GM23338 (cell line): ENCODE measurements around the gene AMBRA1. TPM values are rescaled to one million over a fixed set of nuclear protein-coding genes. Genes with fewer than 3 reads are reported as not detected.

Experiments used
- ATAC-seq: fragments of 200-7000 bp; cut with Tn5 transposase; 3 replicates; pipeline ENCODE4 v1.9.1; 2020
- DNase-seq: peaks from one replicate; pipeline ENCODE4 v3.0.0-alpha.2; 2015; ENCODE audit warnings: low spot score
- H2AFZ ChIP-seq: fragments of 200-600 bp; sonication (generic); 2 replicates; pipeline ENCODE4 v1.8.0; 2016; ENCODE audit warnings: antibody characterized with exemption, mild to moderate bottlenecking, moderate library complexity
- H3F3A ChIP-seq: fragments of 200-600 bp; sonication (generic); replicated peaks from 2 replicates; pipeline ENCODE4 v1.8.0; 2017; ENCODE audit warnings: antibody characterized with exemption, mixed run types, low read depth
- H3K27ac ChIP-seq: fragments of 200-600 bp; sonication (generic); 2 replicates; pipeline ENCODE4 v1.6.1; 2016; ENCODE audit warnings: low read depth
- H3K27me3 ChIP-seq: fragments of 200-600 bp; sonication (generic); 2 replicates; pipeline ENCODE4 v1.8.0; 2016; ENCODE audit warnings: mild to moderate bottlenecking, mixed run types, moderate library complexity; ENCODE audit not compliant: insufficient read depth
- H3K36me3 ChIP-seq: fragments of 200-600 bp; sonication (generic); 2 replicates; pipeline ENCODE4 v1.8.0; 2016; ENCODE audit warnings: mild to moderate bottlenecking; ENCODE audit not compliant: insufficient read depth
- H3K4me1 ChIP-seq: fragments of 200-600 bp; sonication (generic); 2 replicates; pipeline ENCODE4 v1.8.0; 2016; ENCODE audit warnings: mild to moderate bottlenecking, moderate library complexity; ENCODE audit not compliant: insufficient read depth
- H3K4me2 ChIP-seq: fragments of 200-600 bp; sonication (generic); 2 replicates; pipeline ENCODE4 v1.7.1; 2017; ENCODE audit warnings: mixed run types
- H3K4me3 ChIP-seq: fragments of 200-600 bp; sonication (generic); 2 replicates; pipeline ENCODE4 v1.6.1; 2016; ENCODE audit warnings: mixed run types
- H3K79me2 ChIP-seq: fragments of 200-600 bp; sonication (generic); replicated peaks from 2 replicates; pipeline ENCODE4 v1.8.0; 2017; ENCODE audit warnings: mild to moderate bottlenecking; ENCODE audit not compliant: insufficient read depth
- H3K9me2 ChIP-seq: fragments of 200-600 bp; sonication (generic); 2 replicates; pipeline ENCODE4 v1.8.0; 2017; ENCODE audit not compliant: insufficient read depth
- H4K20me1 ChIP-seq: fragments of 200-600 bp; sonication (generic); replicated peaks from 2 replicates; pipeline ENCODE4 v1.8.0; 2017; ENCODE audit warnings: mild to moderate bottlenecking; ENCODE audit not compliant: insufficient read depth
- H3K27ac Mint-ChIP-seq: 2 replicates; pipeline ENCODE4 v1.8.0; 2020; ENCODE audit warnings: inconsistent platforms, mild to moderate bottlenecking, moderate library complexity, mixed read lengths
- H3K27me3 Mint-ChIP-seq: 3 replicates; pipeline ENCODE4 v1.8.0; 2022; ENCODE audit warnings: low read depth, mild to moderate bottlenecking, moderate library complexity, mixed read lengths, inconsistent platforms; ENCODE audit not compliant: insufficient read depth, poor library complexity
- H3K36me3 Mint-ChIP-seq: 3 replicates; pipeline ENCODE4 v1.8.0; 2021; ENCODE audit warnings: low read depth, mild to moderate bottlenecking, inconsistent platforms, moderate library complexity, mixed read lengths
- H3K4me1 Mint-ChIP-seq: 3 replicates; pipeline ENCODE4 v1.8.0; 2020; ENCODE audit warnings: mild to moderate bottlenecking, inconsistent platforms, mixed read lengths
- H3K4me3 Mint-ChIP-seq: 3 replicates; pipeline ENCODE4 v1.8.0; 2021; ENCODE audit warnings: moderate library complexity, mild to moderate bottlenecking, inconsistent platforms, mixed read lengths
- H3K9me3 Mint-ChIP-seq: 3 replicates; pipeline ENCODE4 v1.8.0; 2020; ENCODE audit warnings: moderate library complexity, mild to moderate bottlenecking, inconsistent platforms, mixed read lengths
- CREB1 ChIP-seq: fragments of 250-450 bp; sonication (Bioruptor Pico); IDR thresholded peaks from 2 replicates; pipeline ENCODE4 v1.5.0; 2020; ENCODE audit warnings: low read depth, mild to moderate bottlenecking, moderate library complexity
- CTCF ChIP-seq, 2 experiments: fragments of 200-600 bp in 1 of 2; sonication (generic) in 1 of 2; conservative IDR thresholded peaks; 2 replicates each; pipeline versions ENCODE4 v1.5.1 to v1.6.1; 2016 to 2017; ENCODE audit warnings: antibody characterized with exemption in 2 of 2, low read depth in 2 of 2, mild to moderate bottlenecking in 2 of 2, moderate library complexity in 1 of 2
- EZH2 ChIP-seq: fragments of 200-600 bp; sonication (generic); IDR thresholded peaks from one replicate; pipeline ENCODE4 v1.8.0; 2017; ENCODE audit warnings: antibody characterized with exemption, mild to moderate bottlenecking, low read depth; ENCODE audit not compliant: unreplicated experiment
- EZH2phosphoT487 ChIP-seq: fragments of 200-600 bp; sonication (generic); IDR thresholded peaks from one replicate; pipeline ENCODE4 v1.8.1; 2018; ENCODE audit warnings: antibody characterized with exemption; ENCODE audit not compliant: unreplicated experiment
- JUNB ChIP-seq: IDR thresholded peaks from one replicate; pipeline ENCODE4 v1.6.1; 2016; ENCODE audit warnings: antibody characterized with exemption; ENCODE audit not compliant: unreplicated experiment
- NANOG ChIP-seq: IDR thresholded peaks from 2 replicates; pipeline ENCODE4 v1.6.1; 2016; ENCODE audit warnings: antibody characterized with exemption, borderline replicate concordance
- POLR2AphosphoS5 ChIP-seq: IDR thresholded peaks from 2 replicates; pipeline ENCODE4 v1.6.1; 2016; ENCODE audit warnings: antibody characterized with exemption, low read depth
- REST ChIP-seq: IDR thresholded peaks from one replicate; pipeline ENCODE4 v1.6.1; 2018; ENCODE audit warnings: antibody characterized with exemption; ENCODE audit not compliant: unreplicated experiment
- STAT1 ChIP-seq: IDR thresholded peaks from one replicate; pipeline ENCODE4 v1.6.1; 2016; ENCODE audit warnings: antibody characterized with exemption; ENCODE audit not compliant: unreplicated experiment
- ZNF114 ChIP-seq: fragments of 250-450 bp; sonication (Bioruptor Pico); IDR thresholded peaks from 2 replicates; pipeline ENCODE4 v1.5.0; 2020; ENCODE audit warnings: mild to moderate bottlenecking, moderate library complexity
- ZNF331 ChIP-seq: fragments of 250-450 bp; sonication (Bioruptor Pico); IDR thresholded peaks from 2 replicates; pipeline ENCODE4 v1.5.0; 2020; ENCODE audit warnings: low read depth, mild to moderate bottlenecking, moderate library complexity
- ZNF462 ChIP-seq: fragments of 250-450 bp; sonication (Bioruptor Pico); IDR thresholded peaks from 2 replicates; pipeline ENCODE4 v1.5.0; 2020; ENCODE audit warnings: mild to moderate bottlenecking, moderate library complexity
- polyA plus RNA-seq: library from polyadenylated mRNA; unstranded; fragments of >200 nt; fragmentation: Nextera tagmentation; extraction: Ambion mirVana; gene quantifications from 2 replicates; pipeline ENCODE4 v1.2.1, GENCODE V29; 2016
- total RNA-seq: library from RNA; depleted of rRNA; stranded (reverse); fragments of >200 nt; shearing (Covaris generic); gene quantifications from 2 replicates; pipeline ENCODE4 v1.2.3, GENCODE V29; 2014
- TF ChIP-seq, protein P1 (sequence below): IDR thresholded peaks from 2 replicates; pipeline ENCODE4 v1.6.1; 2016; ENCODE audit warnings: antibody characterized with exemption

AMBRA1 gene
- total and polyA plus RNA-seq, 2 experiments from 2014 or later: 8.3 to 34.8 TPM

DNA sequence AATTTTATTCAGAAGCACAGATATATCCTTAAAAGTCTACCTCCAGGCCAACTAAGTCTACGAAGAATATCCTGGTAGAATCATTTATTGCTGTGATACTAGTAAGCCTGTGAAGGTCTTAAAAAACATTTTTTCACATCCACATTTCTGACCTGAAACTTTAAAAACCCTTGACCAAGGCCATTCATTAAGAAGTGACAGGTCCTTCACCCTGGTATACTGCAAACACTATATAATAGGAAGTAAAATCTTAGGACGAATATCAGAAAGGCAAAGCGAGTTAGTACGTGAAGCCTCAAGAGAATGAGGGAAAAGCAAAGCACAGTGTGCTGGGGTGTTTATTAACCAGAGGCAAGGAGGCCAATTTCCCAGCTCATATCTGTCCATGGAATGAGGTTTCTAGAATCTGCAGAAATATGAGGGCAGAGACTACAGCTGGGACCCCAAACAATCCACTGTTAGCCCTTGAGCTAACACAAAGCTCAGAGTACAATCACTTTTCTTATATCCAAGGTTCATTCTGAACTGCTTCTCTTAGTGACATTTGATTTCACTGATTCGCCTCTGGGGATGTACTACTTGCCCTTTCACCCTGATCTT, 71.0 kb downstream of the AMBRA1 start:
- Histone ChIP-seq H3F3A (0 out of 2 replicates have a peak, but pooled peaks cover 7% of the 10 kb centered on the region), H3K4me1 (peaks cover 30% of the 10 kb centered on the region), H3K27me3 (no peaks in the 10 kb centered on the region), H3K27ac (peak overlapping the region; percentile 56; the same call in 1 of the 2 replicates), H3K79me2 (peaks cover 94% of the 10 kb centered on the region), H4K20me1 (peaks cover 27% of the 10 kb centered on the region), H3K9me2 (no peaks in the 10 kb centered on the region), H3K36me3 (no peaks in the 10 kb centered on the region), H3K4me2 (no peak overlapping the region), H3K4me3 (no peak overlapping the region), H2AFZ (no peak overlapping the region)
- no peak overlapping the region for H3K27ac Mint-ChIP-seq
- DNase-seq (no peak), ATAC-seq (no peak)
- TF ChIP-seq STAT1: no peak
- TF ChIP-seq JUNB: no peak
- TF ChIP-seq REST: no peak
- no peak for TF ChIP-seq EZH2
- no peak for TF ChIP-seq ZNF114 (CRISPR knock-in tag)
- no peak for TF ChIP-seq EZH2phosphoT487
- TF ChIP-seq POLR2AphosphoS5: no peak
- TF ChIP-seq NANOG: no peak
- no peak for TF ChIP-seq CREB1 (CRISPR knock-in tag)
- no peak for TF ChIP-seq ZNF331 (CRISPR knock-in tag)
- TF ChIP-seq, protein P1, sequence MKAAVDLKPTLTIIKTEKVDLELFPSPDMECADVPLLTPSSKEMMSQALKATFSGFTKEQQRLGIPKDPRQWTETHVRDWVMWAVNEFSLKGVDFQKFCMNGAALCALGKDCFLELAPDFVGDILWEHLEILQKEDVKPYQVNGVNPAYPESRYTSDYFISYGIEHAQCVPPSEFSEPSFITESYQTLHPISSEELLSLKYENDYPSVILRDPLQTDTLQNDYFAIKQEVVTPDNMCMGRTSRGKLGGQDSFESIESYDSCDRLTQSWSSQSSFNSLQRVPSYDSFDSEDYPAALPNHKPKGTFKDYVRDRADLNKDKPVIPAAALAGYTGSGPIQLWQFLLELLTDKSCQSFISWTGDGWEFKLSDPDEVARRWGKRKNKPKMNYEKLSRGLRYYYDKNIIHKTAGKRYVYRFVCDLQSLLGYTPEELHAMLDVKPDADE: no peak
- TF ChIP-seq CTCF (conservative IDR thresholded peaks at IDR 0.05; ENCODE audit: low read depth in 2 of 2): no peak
- no peak for TF ChIP-seq ZNF462
- H3K9me3 Mint-ChIP-seq: no peaks in the 10 kb centered on the region; the same call in 2 of the 3 replicates
- peaks cover 35% of the 10 kb centered on the region for H3K4me1 Mint-ChIP-seq
- no peak overlapping the region for H3K4me3 Mint-ChIP-seq
- 0 out of 3 replicates have a peak, but pooled peaks cover 2% of the 10 kb centered on the region for H3K36me3 Mint-ChIP-seq
- no peaks in the 10 kb centered on the region for H3K27me3 Mint-ChIP-seq
